Activated CD8-positive, alpha-beta memory T cell treated with anti-CD3 and anti-CD28 coated beads for 1 hour (primary cell): ENCODE measurements around the gene SLF2.

Experiments
- DNase-seq, 2 donors: peaks; one replicate each; pipeline ENCODE4 v3.0.0-alpha.2; 2020; ENCODE audit warnings: low read depth in 1 of 2; ENCODE audit errors: extremely low read depth in 1 of 2

Gene SLF2

GRCh38 chr10:101012525-101013364 lies 100.0 kb downstream of the SLF2 start:
- peak in 1 of 2 donors; percentile 60 for DNase-seq

- no peak for DNase-seq
Observed at GRCh38 chr10:101013365-101013825, 100.6 kb downstream of the SLF2 start.

GRCh38 chr10:101014230-101014884 lies 101.6 kb downstream of the SLF2 start:
- DNase-seq: peak in 1 of 2 donors; percentile 69
